ENCODE data around the gene ARHGAP32. TPM values are rescaled to one million over a fixed set of nuclear protein-coding genes. Genes with fewer than 3 reads are reported as not detected.

The ARHGAP32 gene
- total RNA-seq, 1 experiment from 2014 or later: 27.8 TPM

- ATAC-seq (no peak), DNase-seq (ENCODE audit: low read depth, low spot score) (no peak)
- POLR2A ChIA-PET: no interaction called here
- CTCF ChIA-PET: no interaction called here
- H3K27me3 ChIP-seq (ENCODE audit: insufficient read depth, low read length): no peaks in the 10 kb centered on the region
- no peak overlapping the region for H3K4me3 ChIP-seq (replicated peaks in 1 of 2; ENCODE audit: low read depth in 1 of 2, low read length in 2 of 2)
- TF ChIP-seq CEBPB (IDR thresholded peaks at IDR 0.05; ENCODE audit: low read depth): no peak
- peak; percentile 83 for TF ChIP-seq CBX3 (IDR thresholded peaks at IDR 0.05; ENCODE audit: low read depth)
- TF ChIP-seq ZBTB33 (IDR thresholded peaks at IDR 0.05; ENCODE audit: extremely low read depth, insufficient replicate concordance, low read length): no peak
- TF ChIP-seq EZH2 (IDR thresholded peaks at IDR 0.05): no peak
- no peak for TF ChIP-seq POLR2A (IDR thresholded peaks at IDR 0.05; ENCODE audit: borderline replicate concordance, extremely low read depth, insufficient read depth, insufficient read length)
- no peaks in the 10 kb centered on the region for H4K20me1 ChIP-seq (ENCODE audit: insufficient read depth)
- no peaks in the 10 kb centered on the region for H3K9me2 ChIP-seq (ENCODE audit: insufficient read depth)
- peaks cover 40% of the 10 kb centered on the region for H3K79me2 ChIP-seq (ENCODE audit: insufficient read depth, low read length)
- no peak overlapping the region for H3K27ac ChIP-seq (ENCODE audit: low read depth, low read length)
- RAD21 ChIA-PET (ENCODE audit: low non-redundant PET in 1 of 2, low total read pairs in 2 of 2, uncharacterized antibody in 2 of 2, unreplicated experiment in 2 of 2): no interaction called here
- H3K4me1 ChIP-seq (ENCODE audit: control insufficient read depth in 1 of 2, insufficient read depth in 2 of 2, low read length in 2 of 2): no peaks in the 10 kb centered on the region
- H3K36me3 ChIP-seq (ENCODE audit: control insufficient read depth in 1 of 2, insufficient read depth in 2 of 2, low read length in 2 of 2): no peaks in the 10 kb centered on the region
- H3K4me2 ChIP-seq (ENCODE audit: low read length): no peak overlapping the region
- H2AFZ ChIP-seq (ENCODE audit: low read depth, low read length, poor library complexity, severe bottlenecking): no peak overlapping the region
- intact Hi-C loops (cut with micrococcal nuclease): no loop called here
- H3K9me3 ChIP-seq (ENCODE audit: control insufficient read depth in 1 of 2, insufficient read depth in 1 of 2, low read depth in 1 of 2, low read length in 2 of 2): peaks cover 5 to 13% of the 10 kb centered on the region in 2 experiments; a peak in 2 of 4 replicates
- no TSS peak for BruUV-seq (replicated peaks)
- no peak overlapping the region for H3K9ac ChIP-seq (ENCODE audit: low read length)
These were observed 34.2 kb upstream of the ARHGAP32 start for GRCh38 chr11:129226207-129226798.

- H3K27me3 ChIP-seq (ENCODE audit: insufficient read depth, low read length): no peaks in the 10 kb centered on the region
- POLR2A ChIA-PET: no interaction called here
- intact Hi-C loops (cut with micrococcal nuclease): no loop called here
- ATAC-seq (no peak), DNase-seq (ENCODE audit: low read depth, low spot score) (no peak)
- CTCF ChIA-PET: no interaction called here
- TF ChIP-seq ZNF274 (IDR thresholded peaks at IDR 0.05; ENCODE audit: low read depth, low read length) (no peak), ELF1 (IDR thresholded peaks at IDR 0.05; ENCODE audit: borderline replicate concordance, low read depth) (no peak), MAX (IDR thresholded peaks at IDR 0.05) (no peak)
- H2AFZ ChIP-seq (ENCODE audit: low read depth, low read length, poor library complexity, severe bottlenecking): no peak overlapping the region
- H3K9ac ChIP-seq (ENCODE audit: low read length): no peak overlapping the region
- no peaks in the 10 kb centered on the region for H3K4me1 ChIP-seq (ENCODE audit: control insufficient read depth in 1 of 2, insufficient read depth in 2 of 2, low read length in 2 of 2)
- H3K79me2 ChIP-seq (ENCODE audit: insufficient read depth, low read length): peaks cover 46% of the 10 kb centered on the region
- RAD21 ChIA-PET (ENCODE audit: low non-redundant PET in 1 of 2, low total read pairs in 2 of 2, uncharacterized antibody in 2 of 2, unreplicated experiment in 2 of 2): no interaction called here
- H3K9me2 ChIP-seq (ENCODE audit: insufficient read depth): no peaks in the 10 kb centered on the region
- H3K36me3 ChIP-seq (ENCODE audit: control insufficient read depth in 1 of 2, insufficient read depth in 2 of 2, low read length in 2 of 2): no peaks in the 10 kb centered on the region
- BruUV-seq (replicated peaks): no TSS peak
- no peak overlapping the region for H3K4me3 ChIP-seq (replicated peaks in 1 of 2; ENCODE audit: low read depth in 1 of 2, low read length in 2 of 2)
- H3K27ac ChIP-seq (ENCODE audit: low read depth, low read length): no peak overlapping the region
- H3K4me2 ChIP-seq (ENCODE audit: low read length): no peak overlapping the region
- peaks cover 5 to 13% of the 10 kb centered on the region in 2 experiments; a peak in 2 of 4 replicates for H3K9me3 ChIP-seq (ENCODE audit: control insufficient read depth in 1 of 2, insufficient read depth in 1 of 2, low read depth in 1 of 2, low read length in 2 of 2)
- peaks cover 5% of the 10 kb centered on the region; the same call in 1 of the 2 replicates for H4K20me1 ChIP-seq (ENCODE audit: insufficient read depth)
These were observed 33.1 kb upstream of the ARHGAP32 start for GRCh38 chr11:129225190-129225589.
